GM12878 (cell line): ENCODE measurements around the gene SPIN1.

Experiments used
- CTCF ChIP-seq, 3 experiments: IDR thresholded peaks in 2 of 3; conservative IDR thresholded peaks in 1 of 3; 2 replicates each; pipeline ENCODE4 v1.5.1; 2011; ENCODE audit warnings: low read depth in 3 of 3, low read length in 3 of 3, mild to moderate bottlenecking in 3 of 3, control low read depth in 2 of 3, moderate library complexity in 2 of 3, inconsistent platforms in 1 of 3, mixed read lengths in 1 of 3; ENCODE audit not compliant: control insufficient read depth in 2 of 3, insufficient read depth in 1 of 3; ENCODE audit errors: extremely low read depth in 1 of 3
- EZH2 ChIP-seq: IDR thresholded peaks from 2 replicates; pipeline ENCODE4 v1.6.1; 2012; ENCODE audit warnings: low read depth, mild to moderate bottlenecking, control low read depth, inconsistent platforms, low read length, borderline replicate concordance; ENCODE audit not compliant: control insufficient read depth
- MAX ChIP-seq: IDR thresholded peaks from 2 replicates; pipeline ENCODE4 v1.6.1; 2012; ENCODE audit warnings: low read depth, low read length, improper control_type of control experiment
- RAD21 ChIP-seq: IDR thresholded peaks from 2 replicates; pipeline ENCODE4 v1.6.1; 2011; ENCODE audit warnings: mild to moderate bottlenecking, low read depth, low read length, moderate library complexity; ENCODE audit not compliant: insufficient read depth
- REST ChIP-seq: IDR thresholded peaks from 2 replicates; pipeline ENCODE4 v1.6.1; 2012; ENCODE audit warnings: mild to moderate bottlenecking, low read depth, low read length

- no peak for TF ChIP-seq EZH2
- TF ChIP-seq CTCF (IDR thresholded peaks at IDR 0.05 in 2 of 3, conservative IDR thresholded peaks at IDR 0.05 in 1 of 3; ENCODE audit: control insufficient read depth in 2 of 3, extremely low read depth in 1 of 3, insufficient read depth in 1 of 3, low read depth in 3 of 3, low read length in 3 of 3): no peak
- no peak for TF ChIP-seq REST
- TF ChIP-seq MAX: no peak
- no peak for TF ChIP-seq RAD21
Observed at GRCh38 chr9:88403340-88403739, 15.1 kb downstream of the SPIN1 start.
